GM12878 (cell line): Measurements from ENCODE around the gene MGAT1.

Experiments used
- CBFB ChIP-seq: IDR thresholded peaks from 2 replicates; pipeline ENCODE4 v1.6.1; 2016; ENCODE audit warnings: antibody characterized with exemption, low read depth
- RFX5 ChIP-seq: IDR thresholded peaks from 2 replicates; pipeline ENCODE4 v1.6.1; 2011; ENCODE audit warnings: low read depth, low read length, improper control_type of control experiment
- TF ChIP-seq, protein P1 (sequence below), 3 experiments: IDR thresholded peaks in 2 of 3; conservative IDR thresholded peaks in 1 of 3; 2 replicates each; pipeline ENCODE4 v1.5.1; 2011; ENCODE audit warnings: low read depth in 3 of 3, low read length in 3 of 3, mild to moderate bottlenecking in 3 of 3, control low read depth in 2 of 3, moderate library complexity in 2 of 3, inconsistent platforms in 1 of 3, mixed read lengths in 1 of 3; ENCODE audit not compliant: control insufficient read depth in 2 of 3, insufficient read depth in 1 of 3; ENCODE audit errors: extremely low read depth in 1 of 3

DNA sequence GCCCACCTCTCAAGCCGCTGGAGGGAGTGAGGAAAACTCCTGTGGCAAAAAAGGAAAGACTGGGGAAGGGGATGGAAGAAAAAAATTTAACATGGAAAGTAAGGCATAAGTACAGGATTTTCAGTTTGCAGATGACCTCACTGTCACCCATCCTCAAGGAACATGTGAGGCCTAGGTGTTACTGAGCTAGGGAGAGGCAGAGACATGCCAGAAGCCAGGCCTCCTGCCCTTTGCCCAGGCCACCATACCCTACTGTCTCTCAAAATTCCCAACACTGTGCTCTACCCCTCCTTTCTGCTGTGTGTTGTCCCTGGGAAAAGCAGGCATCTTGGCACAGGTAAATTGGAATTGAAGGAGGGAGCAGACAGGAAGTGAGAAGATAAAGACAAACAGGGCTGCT is 4.4 kb upstream of the MGAT1 start:
- TF ChIP-seq CBFB (no peak), RFX5 (no peak)
- TF ChIP-seq, protein P1, sequence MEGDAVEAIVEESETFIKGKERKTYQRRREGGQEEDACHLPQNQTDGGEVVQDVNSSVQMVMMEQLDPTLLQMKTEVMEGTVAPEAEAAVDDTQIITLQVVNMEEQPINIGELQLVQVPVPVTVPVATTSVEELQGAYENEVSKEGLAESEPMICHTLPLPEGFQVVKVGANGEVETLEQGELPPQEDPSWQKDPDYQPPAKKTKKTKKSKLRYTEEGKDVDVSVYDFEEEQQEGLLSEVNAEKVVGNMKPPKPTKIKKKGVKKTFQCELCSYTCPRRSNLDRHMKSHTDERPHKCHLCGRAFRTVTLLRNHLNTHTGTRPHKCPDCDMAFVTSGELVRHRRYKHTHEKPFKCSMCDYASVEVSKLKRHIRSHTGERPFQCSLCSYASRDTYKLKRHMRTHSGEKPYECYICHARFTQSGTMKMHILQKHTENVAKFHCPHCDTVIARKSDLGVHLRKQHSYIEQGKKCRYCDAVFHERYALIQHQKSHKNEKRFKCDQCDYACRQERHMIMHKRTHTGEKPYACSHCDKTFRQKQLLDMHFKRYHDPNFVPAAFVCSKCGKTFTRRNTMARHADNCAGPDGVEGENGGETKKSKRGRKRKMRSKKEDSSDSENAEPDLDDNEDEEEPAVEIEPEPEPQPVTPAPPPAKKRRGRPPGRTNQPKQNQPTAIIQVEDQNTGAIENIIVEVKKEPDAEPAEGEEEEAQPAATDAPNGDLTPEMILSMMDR (IDR thresholded peaks at IDR 0.05 in 2 of 3, conservative IDR thresholded peaks at IDR 0.05 in 1 of 3; ENCODE audit: control insufficient read depth in 2 of 3, extremely low read depth in 1 of 3, insufficient read depth in 1 of 3, low read depth in 3 of 3, low read length in 3 of 3): no peak
